ENCODE results near the gene MTMR11. TPM values are rescaled to one million over a fixed set of nuclear protein-coding genes. Genes with fewer than 3 reads are reported as not detected.

The MTMR11 gene
- total and polyA plus RNA-seq, 8 donors = 1.7 to 11.8 (median 4.4) TPM

DNA sequence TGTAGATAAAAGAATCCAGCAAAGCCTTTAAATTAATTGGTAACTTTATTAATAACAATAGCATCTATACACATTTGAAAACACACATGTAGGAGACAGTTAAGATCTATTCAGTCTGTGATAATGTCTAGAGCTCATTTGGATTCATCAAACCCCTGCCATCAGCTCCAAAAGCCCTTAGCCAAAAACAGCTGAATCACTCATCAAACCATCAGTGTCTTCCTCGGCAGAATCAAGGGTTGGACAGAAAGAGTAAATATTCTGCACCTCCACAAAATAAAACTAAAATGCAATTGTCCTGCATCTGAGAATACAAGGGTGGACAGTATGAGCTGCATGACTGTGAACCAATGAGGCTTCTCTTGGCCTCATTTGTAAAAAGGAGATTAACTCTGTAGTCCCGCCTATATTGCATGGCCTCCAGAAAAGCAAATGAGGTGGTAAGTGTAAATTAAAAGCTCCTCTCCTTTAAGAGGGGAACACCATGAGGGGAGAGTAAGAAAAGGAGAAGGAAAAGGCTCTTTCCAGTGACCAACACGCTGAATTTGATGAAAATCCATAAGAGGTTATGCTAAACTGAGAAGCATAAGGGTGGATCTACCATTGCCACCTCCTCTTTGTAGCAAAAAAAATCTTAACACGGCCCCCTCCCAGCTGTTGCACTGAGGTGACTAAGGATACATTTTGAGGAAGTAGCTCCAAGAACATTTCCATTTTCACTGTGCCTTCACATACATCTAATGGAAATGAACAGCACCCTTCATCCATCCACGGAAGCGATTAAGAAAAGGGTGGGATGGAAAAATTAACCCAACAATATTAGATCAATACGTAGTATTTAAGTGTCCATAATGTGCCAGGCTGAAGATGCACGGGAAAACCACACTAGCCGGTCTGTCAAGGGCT lies 52.0 kb downstream of the MTMR11 start:
- intact Hi-C loops (cut with DNase I) = no loop called here
- no peak for DNase-seq
- H3K27ac ChIP-seq = peak overlapping the region in 2 of 4 donors; percentile 99 to 100

DNA sequence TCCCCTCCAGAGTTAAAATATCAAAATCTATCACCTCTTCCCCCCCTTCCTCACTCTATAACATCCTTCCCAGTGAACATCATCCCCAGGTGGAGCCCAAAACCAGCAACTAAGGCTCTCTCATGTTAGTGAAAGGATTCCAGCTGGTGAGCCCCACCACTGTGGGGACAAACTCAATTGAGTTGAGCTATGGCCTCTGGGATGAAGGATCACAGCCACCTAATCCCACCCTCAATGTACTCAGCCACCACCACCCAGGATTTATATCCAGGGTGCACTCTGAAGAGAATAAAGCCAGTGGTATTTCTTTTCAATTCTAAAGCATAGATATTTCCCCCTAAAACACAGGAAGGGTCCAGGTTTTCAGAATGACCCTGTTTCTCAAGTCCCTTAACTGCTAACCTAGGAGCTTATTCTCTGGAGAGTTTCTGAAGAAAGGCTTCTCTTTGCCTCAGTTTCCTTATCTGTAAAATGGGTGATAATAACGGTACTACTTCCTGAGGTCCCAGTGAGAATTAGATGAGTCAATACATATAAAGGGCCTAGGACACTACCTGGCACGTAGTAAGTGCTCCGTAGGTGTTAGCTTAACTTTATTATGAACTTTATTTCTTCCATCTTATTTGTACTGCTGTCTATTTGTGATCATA lies 53.0 kb downstream of the MTMR11 start:
- TF ChIP-seq, protein P1, sequence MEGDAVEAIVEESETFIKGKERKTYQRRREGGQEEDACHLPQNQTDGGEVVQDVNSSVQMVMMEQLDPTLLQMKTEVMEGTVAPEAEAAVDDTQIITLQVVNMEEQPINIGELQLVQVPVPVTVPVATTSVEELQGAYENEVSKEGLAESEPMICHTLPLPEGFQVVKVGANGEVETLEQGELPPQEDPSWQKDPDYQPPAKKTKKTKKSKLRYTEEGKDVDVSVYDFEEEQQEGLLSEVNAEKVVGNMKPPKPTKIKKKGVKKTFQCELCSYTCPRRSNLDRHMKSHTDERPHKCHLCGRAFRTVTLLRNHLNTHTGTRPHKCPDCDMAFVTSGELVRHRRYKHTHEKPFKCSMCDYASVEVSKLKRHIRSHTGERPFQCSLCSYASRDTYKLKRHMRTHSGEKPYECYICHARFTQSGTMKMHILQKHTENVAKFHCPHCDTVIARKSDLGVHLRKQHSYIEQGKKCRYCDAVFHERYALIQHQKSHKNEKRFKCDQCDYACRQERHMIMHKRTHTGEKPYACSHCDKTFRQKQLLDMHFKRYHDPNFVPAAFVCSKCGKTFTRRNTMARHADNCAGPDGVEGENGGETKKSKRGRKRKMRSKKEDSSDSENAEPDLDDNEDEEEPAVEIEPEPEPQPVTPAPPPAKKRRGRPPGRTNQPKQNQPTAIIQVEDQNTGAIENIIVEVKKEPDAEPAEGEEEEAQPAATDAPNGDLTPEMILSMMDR (IDR thresholded peaks at IDR 0.05) = no peak
- H3K4me3 ChIP-seq = no peak overlapping the region
- 77 to 89% methylated on average over 3 of the region's 3 CpGs for WGBS, 2 donors
- FAIRE-seq = no peak
- H3K27me3 ChIP-seq = no peaks in the 10 kb centered on the region
- H3K9me3 ChIP-seq = no peaks in the 10 kb centered on the region
- ATAC-seq = no peak
- peaks cover 0 to 12% (median 10%) of the 10 kb centered on the region in 3 donors for H3K4me1 ChIP-seq
- intact Hi-C loops (cut with DNase I) = no loop called here
- no peak overlapping the region for H3K27ac ChIP-seq
- no peak for DNase-seq
- no peaks in the 10 kb centered on the region for H3K36me3 ChIP-seq

More for the DNA sequence above, 52.0 kb downstream of the MTMR11 start:
- ATAC-seq (no peak), FAIRE-seq (no peak)
- H3K36me3 ChIP-seq = no peaks in the 10 kb centered on the region
- TF ChIP-seq, protein P1 (IDR thresholded peaks at IDR 0.05) = no peak
- peaks cover 0 to 12% (median 10%) of the 10 kb centered on the region in 3 donors for H3K4me1 ChIP-seq
- peak overlapping the region; percentile 29 to 64 (median 46) for H3K4me3 ChIP-seq
- H3K27me3 ChIP-seq = no peaks in the 10 kb centered on the region
- H3K9me3 ChIP-seq = no peaks in the 10 kb centered on the region
- 9 to 12% methylated on average over 9 of the region's 9 CpGs for WGBS, 2 donors

DNA sequence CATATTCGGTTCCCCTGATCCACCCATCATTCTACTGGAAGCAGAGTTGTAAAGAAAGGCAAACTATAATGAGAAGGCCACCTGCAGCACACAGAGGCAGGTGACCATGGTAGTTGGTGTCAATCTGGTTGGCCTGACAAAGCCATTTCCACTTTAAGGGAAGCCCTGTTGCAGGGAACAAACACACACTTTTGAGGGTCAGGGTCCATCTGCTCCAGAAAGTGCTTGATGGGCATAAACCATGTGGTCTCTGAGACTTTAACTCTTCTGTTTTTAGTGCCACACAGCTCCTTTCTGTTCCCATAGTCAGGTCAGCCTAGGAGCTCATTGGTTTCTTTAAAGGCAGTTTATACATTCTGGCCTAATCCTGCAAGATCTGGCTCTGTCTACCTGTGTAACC lies 54.8 kb downstream of the MTMR11 start:
- DNase-seq = peak in 1 of 6 donors; percentile 7
- no peaks in the 10 kb centered on the region for H3K36me3 ChIP-seq
- H3K27me3 ChIP-seq = no peaks in the 10 kb centered on the region
- no peak overlapping the region for H3K4me3 ChIP-seq
- WGBS, 2 donors = 83 to 88% methylated on average over 1 of the region's 1 CpG
- intact Hi-C loops (cut with DNase I) = no loop called here
- H3K9me3 ChIP-seq = no peaks in the 10 kb centered on the region
- no peak overlapping the region for H3K27ac ChIP-seq
- H3K4me1 ChIP-seq = peaks cover 0 to 12% (median 10%) of the 10 kb centered on the region in 3 donors
- TF ChIP-seq, protein P1 (IDR thresholded peaks at IDR 0.05) = no peak
- no peak for ATAC-seq
- no peak for FAIRE-seq

DNA sequence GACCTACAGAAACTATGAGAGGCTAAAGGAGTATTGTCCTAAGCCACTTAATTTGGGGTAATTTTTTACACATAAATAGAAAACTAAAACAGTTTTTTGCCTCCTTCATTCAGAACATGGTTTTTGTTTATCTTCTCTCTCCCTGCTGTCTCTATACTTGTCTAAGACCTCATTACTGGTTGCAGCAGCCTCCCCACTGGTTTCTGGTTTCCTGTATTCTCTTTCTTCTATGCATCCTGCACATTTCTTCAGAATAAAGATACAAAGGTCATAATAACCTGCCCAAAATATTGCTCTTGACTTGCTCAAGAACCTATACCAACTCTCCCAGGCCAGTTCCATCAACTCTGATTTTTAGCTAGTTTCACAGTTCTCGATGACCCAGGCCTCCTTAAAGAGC lies 57.1 kb downstream of the MTMR11 start:
- TF ChIP-seq, protein P1 (IDR thresholded peaks at IDR 0.05) = no peak
- Histone ChIP-seq H3K27ac (no peak overlapping the region), H3K27me3 (no peaks in the 10 kb centered on the region), H3K36me3 (no peaks in the 10 kb centered on the region), H3K9me3 (no peaks in the 10 kb centered on the region), H3K4me3 (no peak overlapping the region), H3K4me1 (peaks cover 0 to 6% (median 3%) of the 10 kb centered on the region in 3 donors)
- no peak for FAIRE-seq
- intact Hi-C loops (cut with DNase I) = no loop called here
- ATAC-seq = no peak
- DNase-seq = no peak
- 87 to 93% methylated on average over 1 of the region's 1 CpG for WGBS, 2 donors

Other genes with a start within 250 kb of the MTMR11 start
- 10 to 100 TPM in 1 of 6 donors, 1 to 10 TPM in 3, under 1 TPM in 2; 0.19 to 13.9 (median 2.0) TPM for gene FCGR1A, start 154.2 kb downstream of the MTMR11 start, total RNA-seq
- 1 to 10 TPM; 5.3 to 5.8 TPM for gene FCGR1A, start 154.2 kb downstream of the MTMR11 start, polyA plus RNA-seq
- gene BOLA1, start 37.3 kb downstream of the MTMR11 start, total RNA-seq = 1 to 10 TPM; 7.0 to 8.8 (median 8.5) TPM
- 10 to 100 TPM; 19.6 to 24.1 TPM for gene BOLA1, start 37.3 kb downstream of the MTMR11 start, polyA plus RNA-seq
- 1 to 10 TPM in 3 of 6 donors, under 1 TPM in 3; 0.32 to 2.5 (median 0.96) TPM for gene SV2A, start 19.0 kb downstream of the MTMR11 start, total RNA-seq
- 1 to 10 TPM; 2.3 to 8.3 TPM for gene SV2A, start 19.0 kb downstream of the MTMR11 start, polyA plus RNA-seq
- gene SF3B4, start 9.1 kb downstream of the MTMR11 start, total RNA-seq = 10 to 100 TPM; 10.5 to 23.5 (median 19.3) TPM
- gene SF3B4, start 9.1 kb downstream of the MTMR11 start, polyA plus RNA-seq = 10 to 100 TPM; 15.7 to 24.3 TPM
- gene OTUD7B, start 73.8 kb upstream of the MTMR11 start, total RNA-seq = 10 to 100 TPM in 3 of 6 donors, 1 to 10 TPM in 3; 8.0 to 16.9 (median 9.9) TPM
- 1 to 10 TPM; 2.6 to 4.0 TPM for gene OTUD7B, start 73.8 kb upstream of the MTMR11 start, polyA plus RNA-seq
- gene VPS45, start 130.9 kb upstream of the MTMR11 start, total RNA-seq = 10 to 100 TPM in 3 of 6 donors, 1 to 10 TPM in 3; 7.4 to 18.7 (median 10.0) TPM
- 10 to 100 TPM; 14.9 to 23.7 TPM for gene VPS45, start 130.9 kb upstream of the MTMR11 start, polyA plus RNA-seq
- gene PLEKHO1, start 213.0 kb upstream of the MTMR11 start, total RNA-seq = 10 to 100 TPM in 2 of 6 donors, 1 to 10 TPM in 4; 1.2 to 16.1 (median 3.3) TPM
- 10 to 100 TPM; 10.6 to 12.8 TPM for gene PLEKHO1, start 213.0 kb upstream of the MTMR11 start, polyA plus RNA-seq

All from pancreas (tissue), 10 donors.